Neural crest cell (in vitro differentiated cells): Measurements from ENCODE around the gene TBC1D14. TPM values are rescaled to one million over a fixed set of nuclear protein-coding genes. Genes with fewer than 3 reads are reported as not detected.

Source experiments
- DNase-seq: peaks from one replicate; pipeline ENCODE4 v3.0.0; 2021; ENCODE audit warnings: low read depth, mixed read lengths, low spot score
- H3K27ac Mint-ChIP-seq: one replicate; pipeline ENCODE4 v1.8.0; 2021; ENCODE audit warnings: mild to moderate bottlenecking, mixed read lengths; ENCODE audit not compliant: unreplicated experiment
- H3K27me3 Mint-ChIP-seq: 2 replicates; pipeline ENCODE4 v1.8.0; 2021; ENCODE audit warnings: low read depth, mild to moderate bottlenecking, mixed read lengths
- H3K36me3 Mint-ChIP-seq: 2 replicates; pipeline ENCODE4 v1.8.0; 2021; ENCODE audit warnings: low read depth, mild to moderate bottlenecking, mixed read lengths
- H3K4me1 Mint-ChIP-seq: 2 replicates; pipeline ENCODE4 v1.8.0; 2021; ENCODE audit warnings: mixed read lengths
- H3K4me3 Mint-ChIP-seq: one replicate; pipeline ENCODE4 v1.8.0; 2021; ENCODE audit warnings: mild to moderate bottlenecking, mixed read lengths
- H3K9me3 Mint-ChIP-seq: 2 replicates; pipeline ENCODE4 v1.8.0; 2021; ENCODE audit warnings: mixed read lengths
- CTCF ChIP-seq: fragments of 200-600 bp; sonication (generic); conservative IDR thresholded peaks from 2 replicates; pipeline ENCODE4 v1.5.0; 2021; ENCODE audit warnings: antibody characterized with exemption, mild to moderate bottlenecking
- total RNA-seq: library from RNA; stranded (reverse); gene quantifications from 2 replicates; pipeline ENCODE4 v1.2.1, GENCODE V29; 2021

The TBC1D14 gene
- total RNA-seq, 1 donor from 2014 or later, result 56.3 TPM

- H3K4me1 Mint-ChIP-seq, result peaks cover 50% of the 10 kb centered on the region
- no peaks in the 10 kb centered on the region for H3K27me3 Mint-ChIP-seq
- no peak for TF ChIP-seq CTCF
- no peaks in the 10 kb centered on the region for H3K9me3 Mint-ChIP-seq
- no peak overlapping the region for H3K4me3 Mint-ChIP-seq
- H3K27ac Mint-ChIP-seq, result no peak overlapping the region
- no peak for DNase-seq
- H3K36me3 Mint-ChIP-seq, result no peaks in the 10 kb centered on the region
These were observed 34.2 kb downstream of the TBC1D14 start for GRCh38 chr4:6943885-6944225.

- Mint-ChIP-seq H3K4me3 (no peak overlapping the region), H3K27me3 (no peaks in the 10 kb centered on the region), H3K27ac (peak overlapping the region; percentile 52), H3K4me1 (peaks cover 48% of the 10 kb centered on the region), H3K9me3 (no peaks in the 10 kb centered on the region), H3K36me3 (no peaks in the 10 kb centered on the region)
- DNase-seq, result no peak
- no peak for TF ChIP-seq CTCF
These were observed 34.9 kb downstream of the TBC1D14 start for GRCh38 chr4:6944301-6945051.

- no peak for DNase-seq
- Mint-ChIP-seq H3K27me3 (no peaks in the 10 kb centered on the region), H3K4me1 (peaks cover 48% of the 10 kb centered on the region), H3K36me3 (no peaks in the 10 kb centered on the region), H3K27ac (peak overlapping the region; percentile 52), H3K9me3 (no peaks in the 10 kb centered on the region), H3K4me3 (no peak overlapping the region)
- TF ChIP-seq CTCF, result no peak
These were observed 35.4 kb downstream of the TBC1D14 start for GRCh38 chr4:6945052-6945409.

GRCh38 chr4:6946497-6946896, 36.9 kb downstream of the TBC1D14 start:
- TF ChIP-seq CTCF, result no peak

GRCh38 chr4:6948134-6948460, 38.5 kb downstream of the TBC1D14 start:
- no peak for DNase-seq
- H3K27ac Mint-ChIP-seq, result no peak overlapping the region
- no peaks in the 10 kb centered on the region for H3K36me3 Mint-ChIP-seq
- no peaks in the 10 kb centered on the region for H3K9me3 Mint-ChIP-seq
- peaks cover 28% of the 10 kb centered on the region for H3K4me1 Mint-ChIP-seq
- H3K4me3 Mint-ChIP-seq, result no peak overlapping the region
- no peak for TF ChIP-seq CTCF
- H3K27me3 Mint-ChIP-seq, result no peaks in the 10 kb centered on the region

More at GRCh38 chr4:6946497-6946896, 36.9 kb downstream of the TBC1D14 start:
- Mint-ChIP-seq H3K9me3 (no peaks in the 10 kb centered on the region), H3K27ac (no peak overlapping the region), H3K4me3 (no peak overlapping the region), H3K36me3 (no peaks in the 10 kb centered on the region), H3K27me3 (no peaks in the 10 kb centered on the region), H3K4me1 (peaks cover 35% of the 10 kb centered on the region)
- no peak for DNase-seq
